D721Med (cell line): ENCODE results near the gene ASXL2.
"Not testable (repeated sequence)": the region's sequence is repeated elsewhere in the genome, so short reads cannot be mapped to it uniquely, and the experiment has no call there.

Source experiments
- DNase-seq: peaks from one replicate; pipeline ENCODE4 v3.0.0; 2011; ENCODE audit warnings: low spot score; ENCODE audit not compliant: insufficient read length
- FAIRE-seq: peaks from 2 replicates; lab custom pipeline; 2011; peaks lifted over from hg19 to GRCh38; lab: Jason Lieb, UNC
- CTCF ChIP-seq: IDR thresholded peaks from 2 replicates; pipeline ENCODE4 v1.5.1; 2012; ENCODE audit warnings: mild to moderate bottlenecking, control low read depth; ENCODE audit not compliant: insufficient read depth; ENCODE audit errors: missing control alignments

The ASXL2 gene

GRCh38 chr2:25712455-25712854 lies 165.8 kb downstream of the ASXL2 start:
- no peak for TF ChIP-seq CTCF
- DNase-seq (no peak), FAIRE-seq (no peak)

GRCh38 chr2:25711675-25712354 lies 166.5 kb downstream of the ASXL2 start:
- no peak for DNase-seq
- FAIRE-seq = no peak
- TF ChIP-seq CTCF = no peak

DNA sequence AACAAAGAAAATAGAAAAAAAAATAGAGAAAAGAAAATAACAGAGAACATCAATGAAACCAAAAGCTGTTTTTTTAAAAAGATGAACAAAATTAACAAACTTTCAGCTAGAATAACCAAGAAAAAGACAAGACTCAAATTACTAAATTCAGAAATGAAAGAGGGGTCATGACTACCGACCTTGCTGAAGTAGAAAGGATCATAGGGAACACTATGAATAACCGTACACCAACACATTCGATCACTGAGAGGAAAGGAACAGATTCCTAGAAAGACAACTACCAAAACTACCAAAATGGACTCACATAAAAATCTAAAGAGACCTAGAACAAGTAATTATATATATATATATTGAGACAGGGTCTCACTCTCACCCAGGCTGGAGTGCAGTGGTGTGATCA lies 167.5 kb downstream of the ASXL2 start:
- FAIRE-seq (no peak), DNase-seq (no peak)

DNA sequence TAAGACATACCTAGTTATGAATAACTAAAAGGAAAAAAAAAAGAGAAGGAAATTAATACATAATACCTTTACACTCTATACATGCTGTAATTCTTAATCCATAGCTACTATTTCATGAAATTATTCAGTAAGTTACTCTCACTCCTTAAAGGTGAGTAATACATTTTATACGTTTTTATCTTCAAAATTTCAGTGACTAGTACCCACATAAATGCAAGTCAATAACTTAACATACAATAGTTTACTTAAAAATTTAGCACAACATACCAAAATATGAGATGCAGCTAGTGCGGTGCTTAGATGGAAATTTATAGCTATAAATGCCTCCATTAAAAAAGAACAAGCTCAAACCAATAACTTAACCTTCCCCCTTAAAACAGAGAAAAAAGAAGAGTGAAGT lies 168.9 kb downstream of the ASXL2 start:
- DNase-seq = no peak
- FAIRE-seq = no peak
- TF ChIP-seq CTCF = no peak

More for the DNA sequence above, 167.5 kb downstream of the ASXL2 start:
- TF ChIP-seq CTCF = no peak

- TF ChIP-seq CTCF = no peak
- FAIRE-seq (no peak), DNase-seq (no peak)
Observed at GRCh38 chr2:25707927-25708590, 170.2 kb downstream of the ASXL2 start.

DNA sequence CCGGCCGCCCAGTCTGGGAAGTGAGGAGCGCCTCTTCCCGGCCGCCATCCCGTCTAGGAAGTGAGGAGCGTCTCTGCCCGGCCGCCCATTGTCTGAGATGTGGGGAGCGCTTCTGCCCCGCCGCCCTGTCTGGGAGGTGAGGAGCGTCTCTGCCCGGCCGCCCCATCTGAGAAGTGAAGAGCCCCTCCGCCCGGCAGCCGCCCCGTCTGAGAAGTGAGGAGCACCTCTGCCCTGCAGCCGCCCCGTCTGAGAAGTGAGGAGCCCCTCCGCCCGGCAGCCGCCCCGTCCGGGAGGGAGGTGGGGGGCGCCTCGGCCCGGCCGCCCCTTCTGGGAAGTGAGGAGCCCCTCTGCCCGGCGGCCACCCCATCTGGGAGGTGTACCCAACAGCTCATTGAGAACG lies 172.7 kb downstream of the ASXL2 start:
- FAIRE-seq, DNase-seq: not testable (repeated sequence)

GRCh38 chr2:25701801-25702200 lies 176.5 kb downstream of the ASXL2 start:
- TF ChIP-seq CTCF = no peak
- FAIRE-seq = no peak
- DNase-seq = no peak
